GM23338 (cell line): Measurements from ENCODE around the gene RXFP4. TPM values are rescaled to one million over a fixed set of nuclear protein-coding genes. Genes with fewer than 3 reads are reported as not detected.

Experiments used
- ATAC-seq: fragments of 200-7000 bp; cut with Tn5 transposase; 3 replicates; pipeline ENCODE4 v1.9.1; 2020
- DNase-seq: peaks from one replicate; pipeline ENCODE4 v3.0.0-alpha.2; 2015; ENCODE audit warnings: low spot score
- H2AFZ ChIP-seq: fragments of 200-600 bp; sonication (generic); 2 replicates; pipeline ENCODE4 v1.8.0; 2016; ENCODE audit warnings: antibody characterized with exemption, mild to moderate bottlenecking, moderate library complexity
- H3F3A ChIP-seq: fragments of 200-600 bp; sonication (generic); replicated peaks from 2 replicates; pipeline ENCODE4 v1.8.0; 2017; ENCODE audit warnings: antibody characterized with exemption, mixed run types, low read depth
- H3K27ac ChIP-seq: fragments of 200-600 bp; sonication (generic); 2 replicates; pipeline ENCODE4 v1.6.1; 2016; ENCODE audit warnings: low read depth
- H3K27me3 ChIP-seq: fragments of 200-600 bp; sonication (generic); 2 replicates; pipeline ENCODE4 v1.8.0; 2016; ENCODE audit warnings: mild to moderate bottlenecking, mixed run types, moderate library complexity; ENCODE audit not compliant: insufficient read depth
- H3K36me3 ChIP-seq: fragments of 200-600 bp; sonication (generic); 2 replicates; pipeline ENCODE4 v1.8.0; 2016; ENCODE audit warnings: mild to moderate bottlenecking; ENCODE audit not compliant: insufficient read depth
- H3K4me1 ChIP-seq: fragments of 200-600 bp; sonication (generic); 2 replicates; pipeline ENCODE4 v1.8.0; 2016; ENCODE audit warnings: mild to moderate bottlenecking, moderate library complexity; ENCODE audit not compliant: insufficient read depth
- H3K4me2 ChIP-seq: fragments of 200-600 bp; sonication (generic); 2 replicates; pipeline ENCODE4 v1.7.1; 2017; ENCODE audit warnings: mixed run types
- H3K4me3 ChIP-seq: fragments of 200-600 bp; sonication (generic); 2 replicates; pipeline ENCODE4 v1.6.1; 2016; ENCODE audit warnings: mixed run types
- H3K79me2 ChIP-seq: fragments of 200-600 bp; sonication (generic); replicated peaks from 2 replicates; pipeline ENCODE4 v1.8.0; 2017; ENCODE audit warnings: mild to moderate bottlenecking; ENCODE audit not compliant: insufficient read depth
- H3K9me2 ChIP-seq: fragments of 200-600 bp; sonication (generic); 2 replicates; pipeline ENCODE4 v1.8.0; 2017; ENCODE audit not compliant: insufficient read depth
- H4K20me1 ChIP-seq: fragments of 200-600 bp; sonication (generic); replicated peaks from 2 replicates; pipeline ENCODE4 v1.8.0; 2017; ENCODE audit warnings: mild to moderate bottlenecking; ENCODE audit not compliant: insufficient read depth
- H3K27ac Mint-ChIP-seq: 2 replicates; pipeline ENCODE4 v1.8.0; 2020; ENCODE audit warnings: inconsistent platforms, mild to moderate bottlenecking, moderate library complexity, mixed read lengths
- H3K27me3 Mint-ChIP-seq: 3 replicates; pipeline ENCODE4 v1.8.0; 2022; ENCODE audit warnings: low read depth, mild to moderate bottlenecking, moderate library complexity, mixed read lengths, inconsistent platforms; ENCODE audit not compliant: insufficient read depth, poor library complexity
- H3K36me3 Mint-ChIP-seq: 3 replicates; pipeline ENCODE4 v1.8.0; 2021; ENCODE audit warnings: low read depth, mild to moderate bottlenecking, inconsistent platforms, moderate library complexity, mixed read lengths
- H3K4me1 Mint-ChIP-seq: 3 replicates; pipeline ENCODE4 v1.8.0; 2020; ENCODE audit warnings: mild to moderate bottlenecking, inconsistent platforms, mixed read lengths
- H3K4me3 Mint-ChIP-seq: 3 replicates; pipeline ENCODE4 v1.8.0; 2021; ENCODE audit warnings: moderate library complexity, mild to moderate bottlenecking, inconsistent platforms, mixed read lengths
- H3K9me3 Mint-ChIP-seq: 3 replicates; pipeline ENCODE4 v1.8.0; 2020; ENCODE audit warnings: moderate library complexity, mild to moderate bottlenecking, inconsistent platforms, mixed read lengths
- CREB1 ChIP-seq: fragments of 250-450 bp; sonication (Bioruptor Pico); IDR thresholded peaks from 2 replicates; pipeline ENCODE4 v1.5.0; 2020; ENCODE audit warnings: low read depth, mild to moderate bottlenecking, moderate library complexity
- CTCF ChIP-seq, 2 experiments: fragments of 200-600 bp in 1 of 2; sonication (generic) in 1 of 2; conservative IDR thresholded peaks; 2 replicates each; pipeline versions ENCODE4 v1.5.1 to v1.6.1; 2016 to 2017; ENCODE audit warnings: antibody characterized with exemption in 2 of 2, low read depth in 2 of 2, mild to moderate bottlenecking in 2 of 2, moderate library complexity in 1 of 2
- ETS1 ChIP-seq: IDR thresholded peaks from 2 replicates; pipeline ENCODE4 v1.6.1; 2016; ENCODE audit warnings: antibody characterized with exemption
- EZH2 ChIP-seq: fragments of 200-600 bp; sonication (generic); IDR thresholded peaks from one replicate; pipeline ENCODE4 v1.8.0; 2017; ENCODE audit warnings: antibody characterized with exemption, mild to moderate bottlenecking, low read depth; ENCODE audit not compliant: unreplicated experiment
- EZH2phosphoT487 ChIP-seq: fragments of 200-600 bp; sonication (generic); IDR thresholded peaks from one replicate; pipeline ENCODE4 v1.8.1; 2018; ENCODE audit warnings: antibody characterized with exemption; ENCODE audit not compliant: unreplicated experiment
- JUNB ChIP-seq: IDR thresholded peaks from one replicate; pipeline ENCODE4 v1.6.1; 2016; ENCODE audit warnings: antibody characterized with exemption; ENCODE audit not compliant: unreplicated experiment
- NANOG ChIP-seq: IDR thresholded peaks from 2 replicates; pipeline ENCODE4 v1.6.1; 2016; ENCODE audit warnings: antibody characterized with exemption, borderline replicate concordance
- POLR2AphosphoS5 ChIP-seq: IDR thresholded peaks from 2 replicates; pipeline ENCODE4 v1.6.1; 2016; ENCODE audit warnings: antibody characterized with exemption, low read depth
- STAT1 ChIP-seq: IDR thresholded peaks from one replicate; pipeline ENCODE4 v1.6.1; 2016; ENCODE audit warnings: antibody characterized with exemption; ENCODE audit not compliant: unreplicated experiment
- ZNF114 ChIP-seq: fragments of 250-450 bp; sonication (Bioruptor Pico); IDR thresholded peaks from 2 replicates; pipeline ENCODE4 v1.5.0; 2020; ENCODE audit warnings: mild to moderate bottlenecking, moderate library complexity
- polyA plus RNA-seq: library from polyadenylated mRNA; unstranded; fragments of >200 nt; fragmentation: Nextera tagmentation; extraction: Ambion mirVana; gene quantifications from 2 replicates; pipeline ENCODE4 v1.2.1, GENCODE V29; 2016
- total RNA-seq: library from RNA; depleted of rRNA; stranded (reverse); fragments of >200 nt; shearing (Covaris generic); gene quantifications from 2 replicates; pipeline ENCODE4 v1.2.3, GENCODE V29; 2014
- TF ChIP-seq, protein P1 (sequence below): IDR thresholded peaks from one replicate; pipeline ENCODE4 v1.6.1; 2018; ENCODE audit warnings: antibody characterized with exemption; ENCODE audit not compliant: unreplicated experiment

The RXFP4 gene
- total and polyA plus RNA-seq, 2 experiments from 2014 or later: not detected

- TF ChIP-seq CTCF (conservative IDR thresholded peaks at IDR 0.05; ENCODE audit: low read depth in 2 of 2) (peak; percentile 79 to 94), ETS1 (no peak)
- H3K4me1 Mint-ChIP-seq: peaks cover 27% of the 10 kb centered on the region
- ATAC-seq (peak; percentile 41), DNase-seq (peak; percentile 86)
- no peaks in the 10 kb centered on the region; the same call in 2 of the 3 replicates for H3K9me3 Mint-ChIP-seq
- no peaks in the 10 kb centered on the region for H3F3A ChIP-seq
- no peak overlapping the region for H3K4me2 ChIP-seq
- peaks cover 9% of the 10 kb centered on the region for H3K4me1 ChIP-seq
- H3K27me3 ChIP-seq: no peaks in the 10 kb centered on the region
- H3K36me3 ChIP-seq: no peaks in the 10 kb centered on the region; the same call in 1 of the 2 replicates
- no peak overlapping the region for H3K4me3 ChIP-seq
- H3K27ac ChIP-seq: no peak overlapping the region
- peak overlapping the region; percentile 43; the same call in 1 of the 2 replicates for H3K27ac Mint-ChIP-seq
- H3K4me3 Mint-ChIP-seq: no peak overlapping the region; the same call in 2 of the 3 replicates
- no peak overlapping the region for H2AFZ ChIP-seq
- H3K36me3 Mint-ChIP-seq: no peaks in the 10 kb centered on the region; the same call in 2 of the 3 replicates
- H3K9me2 ChIP-seq: no peaks in the 10 kb centered on the region
- peaks cover 9% of the 10 kb centered on the region for H3K79me2 ChIP-seq
- no peaks in the 10 kb centered on the region for H4K20me1 ChIP-seq
- peaks cover 20% of the 10 kb centered on the region for H3K27me3 Mint-ChIP-seq
Observed at GRCh38 chr1:155938220-155938627, 3.2 kb upstream of the RXFP4 start.

- peaks cover 39% of the 10 kb centered on the region for H3K4me1 Mint-ChIP-seq
- H3K4me3 ChIP-seq: no peak overlapping the region
- peaks cover 6% of the 10 kb centered on the region; the same call in 1 of the 2 replicates for H3K4me1 ChIP-seq
- H3K36me3 Mint-ChIP-seq: no peaks in the 10 kb centered on the region; the same call in 2 of the 3 replicates
- H3K27me3 ChIP-seq: no peaks in the 10 kb centered on the region
- peak overlapping the region; percentile 72 for H3K27ac Mint-ChIP-seq
- no peaks in the 10 kb centered on the region for H3K36me3 ChIP-seq
- no peaks in the 10 kb centered on the region for H3K9me2 ChIP-seq
- H3K27me3 Mint-ChIP-seq: peaks cover 25% of the 10 kb centered on the region
- no peak overlapping the region for H2AFZ ChIP-seq
- H3K4me2 ChIP-seq: no peak overlapping the region
- TF ChIP-seq CREB1 (CRISPR knock-in tag) (no peak), CTCF (conservative IDR thresholded peaks at IDR 0.05; ENCODE audit: low read depth in 2 of 2) (no peak), STAT1 (no peak), ETS1 (no peak), EZH2 (no peak), ZNF114 (CRISPR knock-in tag) (no peak), NANOG (no peak), EZH2phosphoT487 (no peak), POLR2AphosphoS5 (no peak), JUNB (no peak)
- TF ChIP-seq, protein P1, sequence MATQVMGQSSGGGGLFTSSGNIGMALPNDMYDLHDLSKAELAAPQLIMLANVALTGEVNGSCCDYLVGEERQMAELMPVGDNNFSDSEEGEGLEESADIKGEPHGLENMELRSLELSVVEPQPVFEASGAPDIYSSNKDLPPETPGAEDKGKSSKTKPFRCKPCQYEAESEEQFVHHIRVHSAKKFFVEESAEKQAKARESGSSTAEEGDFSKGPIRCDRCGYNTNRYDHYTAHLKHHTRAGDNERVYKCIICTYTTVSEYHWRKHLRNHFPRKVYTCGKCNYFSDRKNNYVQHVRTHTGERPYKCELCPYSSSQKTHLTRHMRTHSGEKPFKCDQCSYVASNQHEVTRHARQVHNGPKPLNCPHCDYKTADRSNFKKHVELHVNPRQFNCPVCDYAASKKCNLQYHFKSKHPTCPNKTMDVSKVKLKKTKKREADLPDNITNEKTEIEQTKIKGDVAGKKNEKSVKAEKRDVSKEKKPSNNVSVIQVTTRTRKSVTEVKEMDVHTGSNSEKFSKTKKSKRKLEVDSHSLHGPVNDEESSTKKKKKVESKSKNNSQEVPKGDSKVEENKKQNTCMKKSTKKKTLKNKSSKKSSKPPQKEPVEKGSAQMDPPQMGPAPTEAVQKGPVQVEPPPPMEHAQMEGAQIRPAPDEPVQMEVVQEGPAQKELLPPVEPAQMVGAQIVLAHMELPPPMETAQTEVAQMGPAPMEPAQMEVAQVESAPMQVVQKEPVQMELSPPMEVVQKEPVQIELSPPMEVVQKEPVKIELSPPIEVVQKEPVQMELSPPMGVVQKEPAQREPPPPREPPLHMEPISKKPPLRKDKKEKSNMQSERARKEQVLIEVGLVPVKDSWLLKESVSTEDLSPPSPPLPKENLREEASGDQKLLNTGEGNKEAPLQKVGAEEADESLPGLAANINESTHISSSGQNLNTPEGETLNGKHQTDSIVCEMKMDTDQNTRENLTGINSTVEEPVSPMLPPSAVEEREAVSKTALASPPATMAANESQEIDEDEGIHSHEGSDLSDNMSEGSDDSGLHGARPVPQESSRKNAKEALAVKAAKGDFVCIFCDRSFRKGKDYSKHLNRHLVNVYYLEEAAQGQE: no peak
- no peaks in the 10 kb centered on the region for H3K79me2 ChIP-seq
- no peak overlapping the region for H3K27ac ChIP-seq
- no peaks in the 10 kb centered on the region; the same call in 2 of the 3 replicates for H3K9me3 Mint-ChIP-seq
- ATAC-seq (no peak), DNase-seq (no peak)
- no peaks in the 10 kb centered on the region for H4K20me1 ChIP-seq
- no peak overlapping the region for H3K4me3 Mint-ChIP-seq
- no peaks in the 10 kb centered on the region for H3F3A ChIP-seq
Observed at GRCh38 chr1:155940482-155940992, 901 bp upstream of the RXFP4 start.
